ENCODE measurements around the gene PARL. TPM values are rescaled to one million over a fixed set of nuclear protein-coding genes. Genes with fewer than 3 reads are reported as not detected.

Gene PARL
- total and polyA plus RNA-seq, 10 donors: 34.5 to 119 (median 56.5) TPM

- no peaks in the 10 kb centered on the region for H3K27me3 ChIP-seq (replicated peaks in 1 of 7)
- H3K4me1 ChIP-seq: peaks cover 0 to 51% (median 11%) of the 10 kb centered on the region in 6 donors
- no peak for DNase-seq
- intact Hi-C loops (cut with DNase I; ENCODE audit: low total_unique reads): no loop called here
- peak overlapping the region in 5 of 8 donors; percentile 11 to 63 (median 48) for H3K27ac ChIP-seq
- no peaks in the 10 kb centered on the region for H3K9me3 ChIP-seq
- 32 to 61% (median 44%) methylated on average over 1 of the region's 1 CpG for WGBS, 5 donors
- peaks cover 3 to 44% (median 39%) of the 10 kb centered on the region in 6 donors for H3K36me3 ChIP-seq
- H3K4me3 ChIP-seq: no peak overlapping the region
- no peak for TF ChIP-seq POLR2AphosphoS5 (IDR thresholded peaks at IDR 0.05)
- TF ChIP-seq CTCF (IDR thresholded peaks at IDR 0.05 in 8 of 11, conservative IDR thresholded peaks at IDR 0.05 in 3 of 11): no peak
- no peak for TF ChIP-seq POLR2A (IDR thresholded peaks at IDR 0.05)
These were observed 15.9 kb downstream of the PARL start for GRCh38 chr3:183868796-183869195.

GRCh38 chr3:183862610-183863009 lies 22.1 kb downstream of the PARL start:
- no peaks in the 10 kb centered on the region for H3K9me3 ChIP-seq

GRCh38 chr3:183857863-183858262 lies 26.8 kb downstream of the PARL start:
- WGBS, 5 donors: 95 to 97% (median 96%) methylated on average over 3 of the region's 3 CpGs
- intact Hi-C loops (cut with DNase I; ENCODE audit: low total_unique reads): no loop called here
- no peak overlapping the region for H3K4me3 ChIP-seq
- H3K4me1 ChIP-seq: no peaks in the 10 kb centered on the region
- no peaks in the 10 kb centered on the region for H3K27me3 ChIP-seq (replicated peaks in 1 of 7)
- H3K27ac ChIP-seq: no peak overlapping the region
- TF ChIP-seq POLR2AphosphoS5 (IDR thresholded peaks at IDR 0.05) (no peak), CTCF (IDR thresholded peaks at IDR 0.05 in 8 of 11, conservative IDR thresholded peaks at IDR 0.05 in 3 of 11) (no peak), POLR2A (IDR thresholded peaks at IDR 0.05) (no peak)
- no peaks in the 10 kb centered on the region for H3K9me3 ChIP-seq
- DNase-seq: no peak
- peaks cover 0 to 100% (median 55%) of the 10 kb centered on the region in 6 donors for H3K36me3 ChIP-seq

More at GRCh38 chr3:183862610-183863009, 22.1 kb downstream of the PARL start:
- Histone ChIP-seq H3K27me3 (replicated peaks in 1 of 7) (no peaks in the 10 kb centered on the region), H3K27ac (no peak overlapping the region), H3K36me3 (peaks cover 3 to 100% (median 77%) of the 10 kb centered on the region in 6 donors), H3K4me1 (no peaks in the 10 kb centered on the region), H3K4me3 (no peak overlapping the region)
- intact Hi-C loops (cut with DNase I; ENCODE audit: low total_unique reads): no loop called here
- TF ChIP-seq POLR2AphosphoS5 (IDR thresholded peaks at IDR 0.05) (no peak), POLR2A (IDR thresholded peaks at IDR 0.05) (no peak), CTCF (IDR thresholded peaks at IDR 0.05 in 8 of 11, conservative IDR thresholded peaks at IDR 0.05 in 3 of 11) (no peak)
- 80 to 89% (median 86%) methylated on average over 4 of the region's 4 CpGs for WGBS, 5 donors
- DNase-seq: no peak

- WGBS, 5 donors: 67 to 87% (median 76%) methylated on average over 4 of the region's 4 CpGs
- Histone ChIP-seq H3K27ac (no peak overlapping the region), H3K4me1 (no peaks in the 10 kb centered on the region), H3K36me3 (peaks cover 0 to 97% (median 36%) of the 10 kb centered on the region in 6 donors), H3K9me3 (no peaks in the 10 kb centered on the region), H3K27me3 (replicated peaks in 1 of 7) (no peaks in the 10 kb centered on the region), H3K4me3 (no peak overlapping the region)
- intact Hi-C loops (cut with DNase I; ENCODE audit: low total_unique reads): no loop called here
- DNase-seq: no peak
- TF ChIP-seq POLR2A (IDR thresholded peaks at IDR 0.05) (no peak), POLR2AphosphoS5 (IDR thresholded peaks at IDR 0.05) (no peak), CTCF (IDR thresholded peaks at IDR 0.05 in 8 of 11, conservative IDR thresholded peaks at IDR 0.05 in 3 of 11) (no peak)
These were observed 30.2 kb downstream of the PARL start for GRCh38 chr3:183854318-183855035.

All from spleen (tissue), 11 donors.